Measurements from ENCODE around the gene ABHD14A. TPM values are rescaled to one million over a fixed set of nuclear protein-coding genes. Genes with fewer than 3 reads are reported as not detected.

Gene ABHD14A
- total and polyA plus RNA-seq, 4 experiments from 2014 or later, result 23.7 to 136 (median 60.0) TPM

DNA sequence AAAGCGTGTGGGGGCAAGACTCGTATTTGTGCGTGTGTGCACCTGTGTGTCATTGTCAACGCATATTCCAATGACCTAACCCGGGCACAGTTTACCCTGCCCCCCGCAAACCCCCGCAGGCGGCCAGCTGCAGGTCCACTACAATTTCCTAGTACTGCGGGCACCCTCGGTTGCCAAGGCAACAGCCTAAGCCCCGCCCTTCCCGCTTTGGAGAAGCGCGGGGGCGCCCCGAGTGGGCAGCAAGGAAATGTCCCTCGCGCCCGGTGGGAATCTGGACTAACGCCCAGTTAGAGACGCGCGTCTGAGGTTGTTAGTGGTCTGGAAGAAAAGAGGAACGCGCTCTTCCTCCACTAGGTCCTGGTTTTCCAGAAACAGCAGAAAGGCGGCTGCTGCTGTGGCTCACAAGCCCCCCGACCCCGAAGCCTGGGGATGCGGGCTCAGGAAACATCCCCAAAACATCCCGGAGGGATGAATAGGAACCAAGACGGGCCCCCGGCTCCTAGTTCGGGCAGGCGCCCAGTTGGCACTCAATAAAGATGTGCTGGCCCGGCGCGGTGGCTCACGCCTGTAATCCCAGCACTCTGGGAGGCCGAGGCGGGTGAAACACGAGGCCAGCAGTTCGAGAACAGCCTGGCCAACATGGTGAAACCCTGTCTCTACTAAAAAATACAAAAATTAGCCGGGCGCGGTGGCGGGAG is 1.1 kb downstream of the ABHD14A start:
- Mint-ChIP-seq H3K4me3 (peak overlapping the region; percentile 88 to 96 (median 93)), H3K9me3 (no peaks in the 10 kb centered on the region), H3K27me3 (no peaks in the 10 kb centered on the region), H3K27ac (peak overlapping the region; percentile 68 to 96 (median 93)), H3K36me3 (peaks cover 0 to 5% of the 10 kb centered on the region in 2 donors), H3K4me1 (peaks cover 25 to 53% (median 38%) of the 10 kb centered on the region in 4 donors)
- no peaks in the 10 kb centered on the region for H3K36me3 ChIP-seq (ENCODE audit: insufficient read depth, low read length)
- peak overlapping the region; percentile 78 for H3K27ac ChIP-seq (ENCODE audit: low read depth, low read length)
- intact Hi-C loops (cut with micrococcal nuclease), result loop anchor here (1.0 kb wide), 1 partner anchor 7 kb away; the partner anchor contains the start of gene ACY1
- H3K4me1 ChIP-seq (ENCODE audit: insufficient read depth, low read length), result peaks cover 34% of the 10 kb centered on the region
- ChIA-PET CTCF (ENCODE audit: partially characterized antibody) (interaction anchor here (1.6 to 4.1 kb wide), 2 partner anchors 19 to 77 kb away, joined by 4 to 22 read pairs; partner anchors contain the start of gene RPL29), POLR2A (ENCODE audit: partially characterized antibody) (interaction anchor here (2.9 to 5.1 kb wide), 5 partner anchors 9 to 80 kb away, joined by 10 to 72 read pairs (median 25); partner anchors contain the start of genes DUSP7, PARP3, PCBP4 and RPL29)
- peak overlapping the region; percentile 81 to 95 for H3K4me3 ChIP-seq (ENCODE audit: low read length in 2 of 2)
- no peaks in the 10 kb centered on the region for H3K27me3 ChIP-seq (ENCODE audit: insufficient read depth, low read length)
- DNase-seq, result peak in 1 of 5 donors; percentile 53
- no peaks in the 10 kb centered on the region for H3K9me3 ChIP-seq (ENCODE audit: control insufficient read depth in 1 of 2, low read length in 2 of 2)

DNA sequence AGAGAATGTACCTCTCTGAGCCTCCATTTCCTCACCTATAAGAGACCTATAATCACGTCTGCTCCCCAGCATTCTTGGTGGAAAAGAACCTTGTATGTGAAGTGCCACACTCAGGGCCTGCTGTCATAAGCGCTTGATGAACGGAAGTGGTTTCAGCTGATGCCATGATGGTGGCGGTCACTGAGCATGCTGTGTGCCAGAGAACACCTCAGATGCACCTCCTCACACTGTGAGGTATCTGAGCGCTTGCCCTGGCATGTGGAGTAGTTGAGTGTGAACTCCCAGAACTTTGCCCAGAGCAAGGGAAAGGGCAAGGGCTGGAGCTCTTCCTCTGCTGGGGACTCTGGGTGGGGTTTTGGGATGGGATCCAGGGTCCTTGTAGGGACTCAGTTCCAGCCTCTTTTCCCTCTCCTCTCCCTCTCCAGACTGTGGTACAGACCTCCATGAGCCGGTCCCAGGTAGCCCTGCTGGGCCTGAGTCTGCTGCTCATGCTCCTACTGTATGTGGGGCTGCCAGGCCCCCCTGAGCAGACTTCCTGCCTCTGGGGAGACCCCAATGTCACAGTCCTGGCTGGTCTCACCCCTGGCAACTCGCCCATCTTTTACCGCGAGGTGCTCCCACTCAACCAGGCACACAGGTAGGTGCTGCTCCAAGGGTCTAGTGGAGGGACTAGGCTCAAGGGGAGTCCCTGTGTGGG is 2.7 kb downstream of the ABHD14A start:
- no peaks in the 10 kb centered on the region for H3K27me3 Mint-ChIP-seq
- H3K36me3 Mint-ChIP-seq, result peaks cover 0 to 5% of the 10 kb centered on the region in 2 donors
- H3K4me1 Mint-ChIP-seq, result peaks cover 28 to 56% (median 45%) of the 10 kb centered on the region in 4 donors
- H3K9me3 Mint-ChIP-seq, result no peaks in the 10 kb centered on the region
- POLR2A ChIA-PET (ENCODE audit: partially characterized antibody), result interaction anchor here (0.8 to 4.6 kb wide), 4 partner anchors 9 to 35 kb away, joined by 3 to 25 read pairs (median 4); partner anchors contain the start of genes PCBP4 and RPL29
- no peaks in the 10 kb centered on the region for H3K27me3 ChIP-seq (ENCODE audit: insufficient read depth, low read length)
- peak; percentile 44 to 78 (median 49) for DNase-seq
- H3K4me1 ChIP-seq (ENCODE audit: insufficient read depth, low read length), result peaks cover 48% of the 10 kb centered on the region
- no peak overlapping the region for H3K4me3 ChIP-seq (ENCODE audit: low read length in 2 of 2)
- H3K9me3 ChIP-seq (ENCODE audit: control insufficient read depth in 1 of 2, low read length in 2 of 2), result no peaks in the 10 kb centered on the region
- H3K27ac ChIP-seq (ENCODE audit: low read depth, low read length), result peak overlapping the region; percentile 10
- H3K27ac Mint-ChIP-seq, result peak overlapping the region; percentile 73 to 94 (median 82)
- CTCF ChIA-PET (ENCODE audit: partially characterized antibody), result no interaction called here
- H3K4me3 Mint-ChIP-seq, result peak overlapping the region; percentile 49 to 80 (median 67)
- no peaks in the 10 kb centered on the region for H3K36me3 ChIP-seq (ENCODE audit: insufficient read depth, low read length)
- intact Hi-C loops (cut with micrococcal nuclease), result no loop called here

DNA sequence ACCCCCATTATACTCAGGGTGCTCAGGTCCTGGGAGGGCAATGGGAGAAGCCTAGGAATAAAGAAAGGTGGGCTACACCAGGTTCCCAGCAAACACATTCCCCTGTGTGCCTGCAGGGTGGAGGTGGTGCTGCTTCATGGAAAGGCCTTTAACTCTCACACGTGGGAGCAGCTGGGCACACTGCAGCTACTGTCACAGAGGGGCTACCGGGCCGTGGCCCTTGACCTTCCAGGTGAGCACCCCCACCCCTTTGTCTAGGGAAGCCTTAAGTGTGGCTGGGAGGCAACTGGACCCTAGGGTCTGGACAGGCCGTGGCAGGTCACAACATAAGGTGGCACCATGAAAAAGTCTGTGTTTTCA is 3.3 kb downstream of the ABHD14A start:
- Histone ChIP-seq H3K4me3 (ENCODE audit: low read length in 2 of 2) (no peak overlapping the region), H3K27ac (ENCODE audit: low read depth, low read length) (no peak overlapping the region), H3K9me3 (ENCODE audit: control insufficient read depth in 1 of 2, low read length in 2 of 2) (no peaks in the 10 kb centered on the region), H3K4me1 (ENCODE audit: insufficient read depth, low read length) (peaks cover 51% of the 10 kb centered on the region), H3K36me3 (ENCODE audit: insufficient read depth, low read length) (no peaks in the 10 kb centered on the region), H3K27me3 (ENCODE audit: insufficient read depth, low read length) (no peaks in the 10 kb centered on the region)
- CTCF ChIA-PET (ENCODE audit: partially characterized antibody), result no interaction called here
- no peak overlapping the region for H3K4me3 Mint-ChIP-seq
- peak overlapping the region in 1 of 7 donors; percentile 75 for H3K27ac Mint-ChIP-seq
- H3K9me3 Mint-ChIP-seq, result no peaks in the 10 kb centered on the region
- peaks cover 0 to 5% of the 10 kb centered on the region in 2 donors for H3K36me3 Mint-ChIP-seq
- H3K4me1 Mint-ChIP-seq, result peaks cover 29 to 59% (median 48%) of the 10 kb centered on the region in 4 donors
- no peaks in the 10 kb centered on the region for H3K27me3 Mint-ChIP-seq
- intact Hi-C loops (cut with micrococcal nuclease), result no loop called here
- POLR2A ChIA-PET (ENCODE audit: partially characterized antibody), result interaction anchor here (0.8 to 1.7 kb wide), 4 partner anchors 8 to 35 kb away, joined by 3 to 7 read pairs (median 4); partner anchors contain the start of gene RPL29
- no peak for DNase-seq

DNA sequence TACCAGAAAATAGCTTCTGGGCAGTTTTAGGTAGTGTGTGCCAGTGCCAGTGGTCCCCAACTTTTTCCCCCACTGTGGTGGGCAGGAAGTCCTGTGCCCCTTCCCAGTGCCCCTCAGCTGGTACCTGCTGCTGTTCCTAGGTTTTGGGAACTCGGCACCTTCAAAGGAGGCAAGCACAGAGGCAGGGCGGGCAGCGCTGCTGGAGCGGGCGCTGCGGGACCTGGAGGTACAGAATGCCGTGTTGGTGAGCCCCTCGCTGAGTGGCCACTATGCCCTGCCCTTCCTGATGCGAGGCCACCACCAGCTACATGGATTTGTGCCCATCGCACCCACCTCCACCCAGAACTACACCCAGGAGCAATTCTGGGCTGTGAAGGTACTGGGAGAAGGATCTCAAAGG is 5.4 kb downstream of the ABHD14A start:
- Mint-ChIP-seq H3K9me3 (no peaks in the 10 kb centered on the region), H3K27me3 (no peaks in the 10 kb centered on the region), H3K4me3 (peak overlapping the region in 1 of 8 donors; percentile 41), H3K36me3 (no peaks in the 10 kb centered on the region), H3K4me1 (peaks cover 21 to 53% (median 42%) of the 10 kb centered on the region in 4 donors), H3K27ac (no peak overlapping the region)
- H3K27ac ChIP-seq (ENCODE audit: low read depth, low read length), result no peak overlapping the region
- H3K4me3 ChIP-seq (ENCODE audit: low read length in 2 of 2), result no peak overlapping the region
- ChIA-PET CTCF (ENCODE audit: partially characterized antibody) (interaction anchor here (1.1 to 4.4 kb wide), 2 partner anchors 21 to 38 kb away, joined by 3 to 19 read pairs; partner anchors contain the start of genes PARP3 and RRP9), POLR2A (ENCODE audit: partially characterized antibody) (interaction anchor here (0.6 to 8.2 kb wide), 4 partner anchors 12 to 27 kb away, joined by 3 to 59 read pairs (median 26); partner anchors contain the start of genes PCBP4 and RPL29)
- intact Hi-C loops (cut with micrococcal nuclease), result no loop called here
- no peak for DNase-seq
- H3K4me1 ChIP-seq (ENCODE audit: insufficient read depth, low read length), result peaks cover 49% of the 10 kb centered on the region
- H3K27me3 ChIP-seq (ENCODE audit: insufficient read depth, low read length), result no peaks in the 10 kb centered on the region
- no peaks in the 10 kb centered on the region for H3K36me3 ChIP-seq (ENCODE audit: insufficient read depth, low read length)
- H3K9me3 ChIP-seq (ENCODE audit: control insufficient read depth in 1 of 2, low read length in 2 of 2), result no peaks in the 10 kb centered on the region

DNA sequence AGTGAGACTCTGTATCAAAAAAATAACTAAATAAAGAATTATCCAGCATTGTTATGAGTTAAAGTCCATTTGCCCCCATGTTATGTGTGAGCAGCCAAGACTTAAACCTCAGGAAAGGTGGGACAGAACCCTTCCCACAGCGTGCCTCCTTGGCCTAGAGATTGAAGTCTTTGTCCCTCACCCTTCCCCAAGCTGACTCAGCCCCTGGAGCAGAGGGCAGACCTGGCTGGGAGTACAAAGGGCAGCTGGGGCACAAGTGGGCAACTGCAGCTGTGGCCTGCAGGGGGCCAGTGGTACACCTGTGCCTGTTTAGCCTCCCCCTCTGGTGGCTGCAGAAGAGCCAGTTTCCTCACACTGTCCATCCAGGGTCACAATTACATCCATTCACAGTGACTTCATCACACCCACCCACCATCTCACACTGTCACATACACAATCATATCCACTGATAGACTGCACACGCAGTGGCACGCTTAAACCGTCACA is 7.5 kb downstream of the ABHD14A start:
- Mint-ChIP-seq H3K9me3 (no peaks in the 10 kb centered on the region), H3K36me3 (no peaks in the 10 kb centered on the region), H3K27ac (peak overlapping the region; percentile 74 to 98 (median 92)), H3K4me3 (peak overlapping the region; percentile 90 to 97 (median 94)), H3K27me3 (no peaks in the 10 kb centered on the region), H3K4me1 (peaks cover 7 to 32% (median 26%) of the 10 kb centered on the region in 4 donors)
- POLR2A ChIA-PET (ENCODE audit: partially characterized antibody), result interaction anchor here (0.8 to 8.2 kb wide), 13 partner anchors 8 to 305 kb away, joined by 3 to 65 read pairs (median 8); partner anchors contain the start of genes ABHD14A, ABHD14B, DUSP7 and GLYCTK
- H3K27ac ChIP-seq (ENCODE audit: low read depth, low read length), result peak overlapping the region; percentile 77
- intact Hi-C loops (cut with micrococcal nuclease), result no loop called here
- H3K9me3 ChIP-seq (ENCODE audit: control insufficient read depth in 1 of 2, low read length in 2 of 2), result no peaks in the 10 kb centered on the region
- peak in 1 of 5 donors; percentile 23 for DNase-seq
- CTCF ChIA-PET (ENCODE audit: partially characterized antibody), result interaction anchor here (0.8 to 4.5 kb wide), 8 partner anchors 9 to 480 kb away, joined by 3 to 47 read pairs (median 9); partner anchors contain the start of genes ABHD14A, ABHD14B, DUSP7 and PARP3
- H3K4me1 ChIP-seq (ENCODE audit: insufficient read depth, low read length), result peaks cover 32% of the 10 kb centered on the region
- H3K36me3 ChIP-seq (ENCODE audit: insufficient read depth, low read length), result no peaks in the 10 kb centered on the region
- H3K4me3 ChIP-seq (ENCODE audit: low read length in 2 of 2), result peak overlapping the region; percentile 36 to 55
- H3K27me3 ChIP-seq (ENCODE audit: insufficient read depth, low read length), result no peaks in the 10 kb centered on the region

DNA sequence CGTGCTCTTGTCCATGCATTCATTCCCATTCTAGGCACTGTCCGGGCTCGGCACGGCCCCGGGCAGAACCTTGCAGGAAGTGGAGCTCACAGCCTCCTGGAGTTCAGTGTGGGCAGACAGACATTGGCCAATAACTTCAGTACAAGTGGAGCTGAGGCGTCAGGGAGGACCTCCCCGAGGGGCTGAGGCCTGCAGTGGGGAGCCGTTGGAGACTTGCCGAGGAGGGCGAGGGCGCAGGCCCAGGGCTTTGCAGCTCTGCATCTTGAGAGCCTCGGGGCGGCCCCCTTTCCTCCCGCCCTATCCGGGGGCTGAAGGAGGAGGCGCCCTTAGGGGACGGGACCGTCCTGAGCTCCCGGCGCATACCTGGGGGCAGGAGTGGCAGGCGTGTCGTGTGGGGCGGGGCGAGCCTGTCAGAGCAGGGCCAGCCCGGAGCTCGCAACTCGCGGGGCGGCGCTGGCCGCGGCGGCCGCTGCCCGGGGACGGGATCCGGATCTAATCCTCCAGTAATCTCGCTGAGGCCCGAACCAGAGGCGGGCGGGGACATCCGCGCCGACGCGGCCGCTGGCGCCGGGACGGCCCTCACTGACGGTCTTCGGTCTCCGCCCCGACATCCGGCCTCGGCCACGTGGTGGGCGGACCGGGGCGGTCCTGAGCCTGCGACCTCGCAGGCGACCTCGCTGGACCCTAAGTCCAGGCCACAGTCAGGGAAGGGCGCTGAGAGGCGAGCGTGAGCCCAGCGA is 8.1 kb downstream of the ABHD14A start, which contains the start of gene ACY1:
Gene ACY1 (plus strand): TSS at position 698 of the 740 bp plus-strand sequence. CDS start 530 bp downstream, outside the sequence.
- Mint-ChIP-seq H3K4me3 (peak within 1 kb of the TSS; percentile 90 to 97 (median 94)), H3K27ac (peak within 1 kb of the TSS; percentile 84 to 98 (median 94)), H3K36me3 (no peaks in the 10 kb centered on the region), H3K27me3 (no peaks in the 10 kb centered on the region), H3K4me1 (peaks cover 7 to 29% (median 24%) of the 10 kb centered on the region in 4 donors), H3K9me3 (no peaks in the 10 kb centered on the region)
- Histone ChIP-seq H3K36me3 (ENCODE audit: insufficient read depth, low read length) (no peaks in the 10 kb centered on the region), H3K9me3 (ENCODE audit: control insufficient read depth in 1 of 2, low read length in 2 of 2) (no peaks in the 10 kb centered on the region), H3K4me3 (ENCODE audit: low read length in 2 of 2) (peak within 1 kb of the TSS; percentile 36 to 55), H3K4me1 (ENCODE audit: insufficient read depth, low read length) (peaks cover 26% of the 10 kb centered on the region), H3K27ac (ENCODE audit: low read depth, low read length) (peak within 1 kb of the TSS; percentile 77), H3K27me3 (ENCODE audit: insufficient read depth, low read length) (no peaks in the 10 kb centered on the region)
- peak; percentile 54 to 83 (median 60) for DNase-seq
- ChIA-PET POLR2A (ENCODE audit: partially characterized antibody) (interaction anchor here (0.8 to 8.2 kb wide), 13 partner anchors 9 to 305 kb away, joined by 3 to 65 read pairs (median 8); partner anchors contain the start of genes ABHD14A, ABHD14B, DUSP7 and GLYCTK), CTCF (ENCODE audit: partially characterized antibody) (interaction anchor here (0.6 to 4.5 kb wide), 10 partner anchors 9 to 589 kb away, joined by 3 to 47 read pairs (median 4); partner anchors contain the start of genes ABHD14A, ABHD14B, DUSP7 and PARP3)
- intact Hi-C loops (cut with micrococcal nuclease), result loop anchor here (1.0 kb wide), 1 partner anchor 8 kb away; the partner anchor contains the start of gene ABHD14A

Data from CD4-positive, alpha-beta memory T cell (primary cell).